BLaER1 treated with 17β-estradiol and CSF1 and Interleukin-3, amounts not matched to agents 10 nM and 100 nM (cell line): ENCODE results near the gene WFIKKN2.
A peak's percentile ranks its signal among the peaks of the same experiment; 100 is the strongest.

Experiments used
- H3K27ac ChIP-seq, 11 experiments: shearing (Covaris generic); formaldehyde crosslinking; 2 replicates each; pipeline ENCODE4 v1.8.1; 2022
- H3K27me3 ChIP-seq, 11 experiments: shearing (Covaris generic); formaldehyde crosslinking; 2 replicates each; pipeline ENCODE4 v1.8.1; 2022
- H3K36me3 ChIP-seq, 11 experiments: shearing (Covaris generic); formaldehyde crosslinking; 2 replicates each; pipeline ENCODE4 v1.8.1; 2022
- H3K4me1 ChIP-seq, 10 experiments: shearing (Covaris generic); formaldehyde crosslinking; 2 replicates each; pipeline ENCODE4 v1.8.1; 2022
- H3K4me2 ChIP-seq, 11 experiments: shearing (Covaris generic); formaldehyde crosslinking; 2 replicates each; pipeline ENCODE4 v1.8.1; 2022
- H3K4me3 ChIP-seq, 10 experiments: shearing (Covaris generic); formaldehyde crosslinking; 2 replicates each; pipeline ENCODE4 v1.8.1; 2022
- H3K9ac ChIP-seq, 11 experiments: shearing (Covaris generic); formaldehyde crosslinking; 2 replicates each; pipeline ENCODE4 v1.8.1; 2022
- H3K9me3 ChIP-seq, 11 experiments: shearing (Covaris generic); formaldehyde crosslinking; replicated peaks in 1 of 11; 2 replicates each; pipeline ENCODE4 v1.8.1; 2022
- H4K20me1 ChIP-seq, 11 experiments: shearing (Covaris generic); formaldehyde crosslinking; 2 replicates each; pipeline ENCODE4 v1.8.1; 2022
- Cebpa-rat ChIP-seq, 11 experiments: shearing (Covaris generic); IDR thresholded peaks; 2 replicates each; pipeline ENCODE4 v1.8.1; 2022

The WFIKKN2 gene

DNA sequence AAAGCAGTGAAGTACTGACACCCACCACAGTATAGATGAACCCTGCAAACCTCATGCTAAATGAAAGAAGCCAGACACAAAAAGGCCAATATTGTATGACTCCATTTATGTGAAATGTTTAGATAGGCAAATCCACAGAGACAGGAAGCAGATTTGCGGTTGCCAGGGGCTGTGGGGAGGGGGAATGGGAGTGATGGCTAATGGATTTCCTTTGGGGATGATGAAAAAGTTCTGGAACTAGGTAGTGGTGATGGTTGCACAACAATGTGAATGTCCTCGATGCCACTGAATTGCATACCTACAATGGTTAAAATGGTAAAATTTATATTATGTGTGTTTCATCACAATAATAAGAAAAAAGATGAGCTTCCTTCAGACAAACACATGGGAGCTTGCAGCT lies 28.4 kb upstream of the WFIKKN2 start:
- Histone ChIP-seq H3K27me3 (no peaks in the 10 kb centered on the region), H3K4me2 (peak overlapping the region in 7 of 11 experiments; percentile 3 to 41 (median 22); a peak in 4 of 22 replicates), H4K20me1 (no peaks in the 10 kb centered on the region), H3K9me3 (no peaks in the 10 kb centered on the region), H3K36me3 (no peaks in the 10 kb centered on the region), H3K4me3 (no peak overlapping the region), H3K4me1 (peaks cover 0 to 23% (median 6%) of the 10 kb centered on the region in 10 experiments; a peak in 10 of 20 replicates), H3K9ac (no peak overlapping the region), H3K27ac (no peak overlapping the region)
- no peak for TF ChIP-seq Cebpa-rat (IDR thresholded peaks at IDR 0.05)

DNA sequence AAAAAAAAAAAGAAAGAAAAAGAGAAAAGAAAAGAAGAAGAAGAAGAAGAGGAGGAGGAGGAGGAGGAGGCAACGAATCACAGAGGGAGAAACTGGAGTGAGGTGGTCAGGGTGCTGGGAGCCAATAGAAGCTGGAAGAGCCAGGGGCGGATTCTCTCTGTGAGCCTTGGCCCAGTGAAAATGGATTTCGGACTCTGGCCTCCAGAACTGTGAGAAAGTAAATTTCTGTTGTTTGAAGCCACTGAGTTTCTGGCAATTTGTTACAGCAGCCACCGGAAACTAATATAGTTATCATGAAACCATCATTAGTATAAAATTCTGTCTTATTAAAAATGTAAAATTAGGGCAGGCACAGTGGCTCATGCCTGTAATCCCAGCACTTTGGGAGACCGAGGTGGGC lies 27.7 kb upstream of the WFIKKN2 start:
- peaks cover 0 to 23% (median 6%) of the 10 kb centered on the region in 10 experiments; a peak in 10 of 20 replicates for H3K4me1 ChIP-seq
- no peaks in the 10 kb centered on the region for H4K20me1 ChIP-seq
- H3K27ac ChIP-seq = no peak overlapping the region
- H3K4me2 ChIP-seq = peak overlapping the region in 2 of 11 experiments; percentile 22 to 41; a peak in 1 of 22 replicates
- no peaks in the 10 kb centered on the region for H3K27me3 ChIP-seq
- no peak for TF ChIP-seq Cebpa-rat (IDR thresholded peaks at IDR 0.05)
- no peaks in the 10 kb centered on the region for H3K9me3 ChIP-seq
- no peak overlapping the region for H3K4me3 ChIP-seq
- no peak overlapping the region for H3K9ac ChIP-seq
- H3K36me3 ChIP-seq = no peaks in the 10 kb centered on the region

DNA sequence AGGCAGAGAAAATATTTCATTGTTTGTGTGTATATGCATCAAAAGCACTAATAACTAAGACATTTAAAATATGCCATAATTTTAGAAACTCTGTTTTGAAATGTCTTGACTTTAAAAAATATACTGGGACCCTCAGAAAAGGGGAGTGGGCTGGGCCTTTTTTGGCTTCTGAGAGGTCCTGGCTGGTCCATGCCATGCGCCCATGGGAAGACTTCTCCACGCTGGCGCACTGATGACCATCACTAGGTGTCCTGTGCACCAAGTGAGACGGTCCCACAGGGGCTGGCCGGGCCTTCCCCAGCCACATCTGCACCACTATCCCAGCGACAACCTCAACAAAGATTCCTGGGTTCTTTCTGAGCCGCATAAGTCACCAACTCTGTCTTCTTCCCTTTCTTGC lies 27.0 kb upstream of the WFIKKN2 start:
- Histone ChIP-seq H3K27ac (no peak overlapping the region), H4K20me1 (no peaks in the 10 kb centered on the region), H3K27me3 (no peaks in the 10 kb centered on the region), H3K4me1 (peaks cover 0 to 23% (median 6%) of the 10 kb centered on the region in 10 experiments; a peak in 10 of 20 replicates), H3K4me2 (no peak overlapping the region), H3K9ac (no peak overlapping the region), H3K36me3 (no peaks in the 10 kb centered on the region), H3K9me3 (no peaks in the 10 kb centered on the region), H3K4me3 (no peak overlapping the region)
- no peak for TF ChIP-seq Cebpa-rat (IDR thresholded peaks at IDR 0.05)

DNA sequence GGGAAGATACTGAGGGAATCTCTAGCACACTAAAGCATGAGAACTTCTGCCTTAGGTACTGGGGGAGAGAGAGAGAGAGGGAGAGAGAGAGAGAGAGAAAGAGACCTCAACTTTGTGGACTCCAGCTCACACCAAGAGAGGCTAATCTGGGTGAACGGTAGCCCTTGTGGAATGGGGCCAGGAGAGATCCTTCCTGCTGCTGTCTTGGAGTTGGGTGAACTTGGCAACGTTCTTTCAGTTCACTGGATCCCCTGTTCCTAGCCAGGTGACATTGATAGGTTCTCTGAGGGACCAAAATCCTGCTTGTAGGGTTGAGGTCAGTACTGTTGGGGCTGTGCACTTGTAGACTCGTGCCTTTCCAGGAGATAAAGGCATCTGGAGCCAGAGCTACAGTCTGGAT lies 26.5 kb upstream of the WFIKKN2 start:
- H3K4me2 ChIP-seq = no peak overlapping the region
- no peaks in the 10 kb centered on the region for H3K36me3 ChIP-seq
- H3K27me3 ChIP-seq = no peaks in the 10 kb centered on the region
- no peak for TF ChIP-seq Cebpa-rat (IDR thresholded peaks at IDR 0.05)
- no peak overlapping the region for H3K27ac ChIP-seq
- no peak overlapping the region for H3K9ac ChIP-seq
- no peak overlapping the region for H3K4me3 ChIP-seq
- H4K20me1 ChIP-seq = no peaks in the 10 kb centered on the region
- peaks cover 0 to 21% (median 6%) of the 10 kb centered on the region in 10 experiments; a peak in 10 of 20 replicates for H3K4me1 ChIP-seq
- H3K9me3 ChIP-seq = no peaks in the 10 kb centered on the region

DNA sequence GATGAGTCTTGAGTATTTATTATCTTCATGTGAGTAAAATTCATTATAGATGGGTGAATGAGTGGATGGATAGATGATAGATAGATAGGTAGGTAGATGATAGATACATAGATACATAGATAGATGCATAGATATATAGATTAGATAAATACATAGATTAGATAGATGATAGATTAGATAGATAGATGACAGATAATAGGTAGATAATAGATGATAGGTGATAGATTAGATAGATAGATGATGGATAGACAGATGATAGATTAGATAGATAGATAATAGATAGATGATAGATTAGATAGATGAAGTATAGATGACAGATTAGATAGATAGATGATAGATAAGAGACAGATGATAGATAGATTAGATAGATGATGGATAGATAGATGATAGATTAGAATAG lies 21.8 kb upstream of the WFIKKN2 start:
- no peak overlapping the region for H3K27ac ChIP-seq
- no peak for TF ChIP-seq Cebpa-rat (IDR thresholded peaks at IDR 0.05)
- H3K27me3 ChIP-seq = no peaks in the 10 kb centered on the region
- no peaks in the 10 kb centered on the region for H4K20me1 ChIP-seq
- 0 out of 22 replicates have a peak, but pooled peaks cover 0 to 7% (median 0%) of the 10 kb centered on the region in 11 experiments for H3K9me3 ChIP-seq
- no peak overlapping the region for H3K4me2 ChIP-seq
- no peak overlapping the region for H3K4me3 ChIP-seq
- no peaks in the 10 kb centered on the region for H3K36me3 ChIP-seq
- peaks cover 5 to 17% (median 9%) of the 10 kb centered on the region in 10 experiments; a peak in 15 of 20 replicates for H3K4me1 ChIP-seq
- H3K9ac ChIP-seq = no peak overlapping the region

DNA sequence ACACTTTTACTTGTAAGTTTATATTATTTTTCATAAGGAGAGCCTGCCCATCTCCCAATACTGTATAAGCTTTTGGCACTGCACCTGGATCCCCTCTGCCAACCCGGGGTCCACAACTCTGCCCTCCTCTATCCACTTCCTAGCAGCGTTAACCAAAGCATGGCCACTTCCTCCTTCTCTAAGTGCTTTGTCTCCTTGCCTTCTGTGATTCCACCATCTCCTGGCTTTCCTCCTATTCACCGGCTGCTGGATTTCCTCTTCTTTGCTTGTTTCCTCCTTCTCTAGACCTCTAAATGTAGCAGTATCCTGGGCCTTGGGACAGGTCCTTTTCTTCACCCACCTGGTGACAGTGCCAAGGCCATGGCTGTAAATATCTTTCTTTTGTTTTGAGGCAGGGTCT lies 20.0 kb upstream of the WFIKKN2 start:
- H3K27ac ChIP-seq = no peak overlapping the region; a peak in 1 of 22 replicates
- H3K36me3 ChIP-seq = no peaks in the 10 kb centered on the region

DNA sequence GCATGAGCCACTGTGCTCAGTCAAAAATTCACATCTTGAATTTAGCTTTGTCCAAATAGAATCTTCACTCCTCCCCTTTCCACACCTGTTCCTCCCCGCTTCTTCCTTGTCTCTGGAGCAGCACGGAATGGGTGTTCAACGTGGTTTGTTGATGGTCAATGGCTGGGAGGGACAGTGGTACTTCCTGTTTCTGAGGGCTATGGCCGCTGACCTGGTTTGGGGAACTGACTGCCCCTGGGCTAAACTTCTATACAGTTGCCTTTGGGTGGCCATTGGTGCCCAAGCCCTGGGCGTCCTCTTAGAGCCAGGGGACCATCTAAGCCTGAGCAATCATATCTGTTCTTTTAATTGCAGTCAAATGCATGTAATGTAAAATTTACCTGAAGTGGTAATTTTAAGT lies 19.1 kb upstream of the WFIKKN2 start:
- TF ChIP-seq Cebpa-rat (IDR thresholded peaks at IDR 0.05) = no peak
- Histone ChIP-seq H3K4me2 (peak overlapping the region in 2 of 11 experiments; percentile 2 to 23; a peak in 2 of 22 replicates), H3K27ac (no peak overlapping the region), H3K9me3 (0 out of 22 replicates have a peak, but pooled peaks cover 0 to 7% (median 0%) of the 10 kb centered on the region in 11 experiments), H4K20me1 (no peaks in the 10 kb centered on the region; a peak in 1 of 22 replicates), H3K4me1 (peaks cover 5 to 24% (median 13%) of the 10 kb centered on the region in 10 experiments; a peak in 15 of 20 replicates), H3K9ac (no peak overlapping the region), H3K36me3 (no peaks in the 10 kb centered on the region), H3K27me3 (no peaks in the 10 kb centered on the region), H3K4me3 (no peak overlapping the region)

More for the DNA sequence above, 20.0 kb upstream of the WFIKKN2 start:
- Histone ChIP-seq H3K9ac (no peak overlapping the region), H3K4me2 (peak overlapping the region in 3 of 11 experiments; percentile 2 to 32 (median 6); a peak in 4 of 22 replicates), H4K20me1 (no peaks in the 10 kb centered on the region; a peak in 1 of 22 replicates), H3K9me3 (0 out of 22 replicates have a peak, but pooled peaks cover 0 to 7% (median 0%) of the 10 kb centered on the region in 11 experiments), H3K27me3 (no peaks in the 10 kb centered on the region), H3K4me1 (peaks cover 5 to 24% (median 13%) of the 10 kb centered on the region in 10 experiments; a peak in 15 of 20 replicates), H3K4me3 (no peak overlapping the region)
- no peak for TF ChIP-seq Cebpa-rat (IDR thresholded peaks at IDR 0.05)

DNA sequence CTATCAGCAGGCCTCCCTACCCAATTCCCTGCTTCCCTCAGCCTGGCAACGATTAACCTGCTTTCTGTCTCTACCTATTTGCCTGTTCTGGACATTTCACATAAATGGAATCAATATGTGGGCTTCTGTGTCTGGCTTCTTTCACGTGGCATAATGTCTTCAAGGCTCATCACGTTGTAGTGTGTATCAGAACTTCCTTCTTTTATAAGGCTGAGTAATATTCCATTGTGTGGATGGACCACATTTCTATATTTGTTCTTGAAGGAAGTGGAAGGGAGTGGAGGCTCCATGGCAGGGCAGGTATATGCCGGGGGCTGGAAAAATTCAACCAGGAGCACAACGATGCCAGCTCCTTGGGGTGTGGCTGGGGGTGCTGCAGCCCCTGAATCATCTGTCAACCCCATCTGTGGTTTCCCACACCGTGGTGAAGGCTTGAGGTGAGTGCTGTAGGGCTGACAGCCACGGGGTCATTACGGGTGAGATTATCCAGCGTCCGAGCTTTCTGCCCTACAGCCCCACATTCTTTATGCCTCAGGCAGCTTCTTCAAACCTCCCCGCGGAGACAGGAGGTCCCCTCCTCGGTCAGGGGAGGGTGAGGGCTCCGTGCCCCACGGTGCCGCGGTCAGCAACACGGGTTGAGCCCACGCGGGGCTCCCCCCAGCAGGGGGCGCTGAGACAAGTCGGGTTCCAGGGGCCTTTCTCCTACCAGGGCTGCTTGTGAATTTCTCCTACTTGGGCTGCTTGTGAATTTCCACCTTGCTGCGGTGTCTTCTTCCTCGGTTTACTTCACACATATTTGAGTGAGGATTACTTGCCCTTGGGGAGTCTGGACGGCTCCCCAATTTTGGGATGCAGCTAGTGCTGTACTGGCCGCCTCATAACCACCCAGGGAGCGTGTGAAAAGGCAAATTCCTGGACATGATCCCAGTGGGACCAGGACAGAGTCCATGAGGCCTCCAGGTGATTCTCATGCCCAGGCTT lies 18.3 kb upstream of the WFIKKN2 start:
- H3K9ac ChIP-seq = no peak overlapping the region
- no peak for TF ChIP-seq Cebpa-rat (IDR thresholded peaks at IDR 0.05)
- H3K36me3 ChIP-seq = no peaks in the 10 kb centered on the region
- peak overlapping the region in 2 of 11 experiments; percentile 2 to 23; a peak in 1 of 22 replicates for H3K4me2 ChIP-seq
- no peak overlapping the region for H3K27ac ChIP-seq
- H3K27me3 ChIP-seq = no peaks in the 10 kb centered on the region
- H3K4me3 ChIP-seq = no peak overlapping the region
- H4K20me1 ChIP-seq = no peaks in the 10 kb centered on the region; a peak in 1 of 22 replicates
- H3K4me1 ChIP-seq = peaks cover 5 to 24% (median 13%) of the 10 kb centered on the region in 10 experiments; a peak in 15 of 20 replicates
- 0 out of 22 replicates have a peak, but pooled peaks cover 0 to 7% (median 0%) of the 10 kb centered on the region in 11 experiments for H3K9me3 ChIP-seq

DNA sequence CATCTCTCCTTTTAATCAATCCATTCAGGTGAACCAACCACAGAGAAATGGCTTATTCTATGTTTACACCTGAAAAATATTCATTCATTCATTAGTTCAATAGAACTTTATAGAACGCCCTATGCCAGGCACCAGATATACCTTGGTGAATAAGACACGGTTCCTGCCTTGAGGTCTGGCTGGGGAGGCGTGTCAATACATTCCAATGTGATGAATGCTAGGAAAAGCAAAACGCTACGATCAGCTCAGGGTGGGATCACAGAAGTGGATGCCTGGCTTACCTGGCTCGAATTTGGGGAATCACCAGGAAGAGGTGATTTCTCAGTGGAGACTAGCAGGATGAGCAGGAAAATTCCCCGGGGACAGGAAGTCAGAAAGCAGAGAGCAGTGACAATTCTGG lies 17.5 kb upstream of the WFIKKN2 start:
- Histone ChIP-seq H3K4me1 (peaks cover 5 to 24% (median 13%) of the 10 kb centered on the region in 10 experiments; a peak in 15 of 20 replicates), H3K4me3 (no peak overlapping the region), H3K27me3 (no peaks in the 10 kb centered on the region), H3K36me3 (no peaks in the 10 kb centered on the region), H3K4me2 (peak overlapping the region in 3 of 11 experiments; percentile 15 to 20 (median 20); a peak in 2 of 22 replicates), H4K20me1 (no peaks in the 10 kb centered on the region; a peak in 1 of 22 replicates), H3K9ac (no peak overlapping the region), H3K27ac (no peak overlapping the region), H3K9me3 (peaks cover 0 to 7% (median 0%) of the 10 kb centered on the region in 11 experiments; a peak in 1 of 22 replicates)
- no peak for TF ChIP-seq Cebpa-rat (IDR thresholded peaks at IDR 0.05)
